Panc1 (cell line): Measurements from ENCODE around the gene ABHD14A. TPM values are rescaled to one million over a fixed set of nuclear protein-coding genes. Genes with fewer than 3 reads are reported as not detected.

Source experiments
- ATAC-seq: fragments of 200-7000 bp; cut with Tn5 transposase; 2 replicates; pipeline ENCODE4 v1.9.1; 2020; ENCODE audit warnings: mild to moderate bottlenecking, moderate library complexity
- BruUV-seq: library from RNA; stranded (reverse); fragments of 400-500 nt; replicated peaks from 2 replicates; lab custom pipeline; 2021; lab: Mats Ljungman, UMichigan
- CTCF ChIA-PET: fragments of 300-600 bp; sonication (Branson Sonifier 250); formaldehyde crosslinking; loops from one replicate; lab custom pipeline; 2022; ENCODE audit warnings: antibody characterized with exemption; lab: Charles Lee
- POLR2A ChIA-PET: fragments of 300-600 bp; sonication (Branson Sonifier 250); formaldehyde crosslinking; loops from one replicate; lab custom pipeline; 2022; ENCODE audit warnings: antibody characterized with exemption; lab: Charles Lee
- DNase-seq: peaks from one replicate; pipeline ENCODE4 v3.0.0-alpha.2; 2010; ENCODE audit warnings: low read depth, low spot score
- H3K27ac ChIP-seq: 2 replicates; pipeline ENCODE4 v1.5.1; 2011; ENCODE audit warnings: mild to moderate bottlenecking, low read length, inconsistent platforms
- H3K27me3 ChIP-seq: fragments of 200-500 bp; sonication (Bioruptor generic); 2 replicates; pipeline ENCODE4 v1.6.0; 2014; ENCODE audit warnings: low read length, inconsistent platforms; ENCODE audit not compliant: control insufficient read depth, insufficient read depth
- H3K36me3 ChIP-seq: fragments of 200-500 bp; sonication (Bioruptor generic); 2 replicates; pipeline ENCODE4 v1.5.1; 2014; ENCODE audit warnings: inconsistent platforms, mild to moderate bottlenecking, low read length, moderate library complexity; ENCODE audit not compliant: control insufficient read depth, insufficient read depth
- H3K4me1 ChIP-seq: 2 replicates; pipeline ENCODE4 v1.5.1; 2011; ENCODE audit warnings: inconsistent platforms, mild to moderate bottlenecking, low read length, moderate library complexity; ENCODE audit not compliant: control insufficient read depth, insufficient read depth
- H3K4me3 ChIP-seq, 2 experiments: 2 replicates each; pipeline ENCODE4 v1.5.1; 2011 to 2012; ENCODE audit warnings: low read depth in 2 of 2, low read length in 2 of 2, mild to moderate bottlenecking in 2 of 2, inconsistent platforms in 1 of 2, moderate library complexity in 1 of 2
- H3K9me3 ChIP-seq: fragments of 200-500 bp; sonication (Bioruptor generic); 2 replicates; pipeline ENCODE4 v1.5.1; 2014; ENCODE audit warnings: low read depth, mild to moderate bottlenecking, inconsistent platforms, low read length, moderate library complexity; ENCODE audit not compliant: control insufficient read depth, insufficient read depth
- POLR2AphosphoS5 ChIP-seq: IDR thresholded peaks from 2 replicates; pipeline ENCODE4 v1.6.1; 2012; ENCODE audit warnings: mild to moderate bottlenecking, low read depth, low read length, moderate library complexity
- SIN3A ChIP-seq: IDR thresholded peaks from 2 replicates; pipeline ENCODE4 v1.6.1; 2012; ENCODE audit warnings: low read depth, mild to moderate bottlenecking, low read length, moderate library complexity, borderline replicate concordance; ENCODE audit not compliant: insufficient read depth
- TCF7L2 ChIP-seq: IDR thresholded peaks from 2 replicates; pipeline ENCODE4 v1.6.1; 2011; ENCODE audit warnings: mild to moderate bottlenecking, low read depth, low read length, inconsistent platforms
- in situ Hi-C: cut with HindIII; loops from 2 replicates; pipeline ENCODE4 v1.10.0; 2016; ENCODE audit warnings: low sequenced_read_pairs, low pct_unique_long_range_greater_than_20kb
- intact Hi-C: fragments of 100-400 bp; cut with micrococcal nuclease; formaldehyde crosslinking; loops from one replicate; pipeline ENCODE4 v1.10.0; 2022; ENCODE audit not compliant: unreplicated experiment
- total RNA-seq: library from RNA; stranded (reverse); gene quantifications from one replicate; pipeline ENCODE4 v1.2.1, GENCODE V29; 2021; ENCODE audit not compliant: unreplicated experiment
- TF ChIP-seq, protein P1 (sequence below): fragments of 450-650 bp; IDR thresholded peaks from 2 replicates; pipeline ENCODE4 v1.5.1; 2017; ENCODE audit warnings: mild to moderate bottlenecking
- TF ChIP-seq, protein P2 (sequence below), 2 experiments: IDR thresholded peaks; 2 replicates each; pipeline ENCODE4 v1.6.1; 2011 to 2012; ENCODE audit warnings: low read depth in 2 of 2, control low read depth in 1 of 2, low read length in 1 of 2, mild to moderate bottlenecking in 1 of 2, moderate library complexity in 1 of 2; ENCODE audit not compliant: insufficient read depth in 1 of 2

The ABHD14A gene
- total RNA-seq, 1 experiment from 2014 or later: 11.3 TPM

DNA sequence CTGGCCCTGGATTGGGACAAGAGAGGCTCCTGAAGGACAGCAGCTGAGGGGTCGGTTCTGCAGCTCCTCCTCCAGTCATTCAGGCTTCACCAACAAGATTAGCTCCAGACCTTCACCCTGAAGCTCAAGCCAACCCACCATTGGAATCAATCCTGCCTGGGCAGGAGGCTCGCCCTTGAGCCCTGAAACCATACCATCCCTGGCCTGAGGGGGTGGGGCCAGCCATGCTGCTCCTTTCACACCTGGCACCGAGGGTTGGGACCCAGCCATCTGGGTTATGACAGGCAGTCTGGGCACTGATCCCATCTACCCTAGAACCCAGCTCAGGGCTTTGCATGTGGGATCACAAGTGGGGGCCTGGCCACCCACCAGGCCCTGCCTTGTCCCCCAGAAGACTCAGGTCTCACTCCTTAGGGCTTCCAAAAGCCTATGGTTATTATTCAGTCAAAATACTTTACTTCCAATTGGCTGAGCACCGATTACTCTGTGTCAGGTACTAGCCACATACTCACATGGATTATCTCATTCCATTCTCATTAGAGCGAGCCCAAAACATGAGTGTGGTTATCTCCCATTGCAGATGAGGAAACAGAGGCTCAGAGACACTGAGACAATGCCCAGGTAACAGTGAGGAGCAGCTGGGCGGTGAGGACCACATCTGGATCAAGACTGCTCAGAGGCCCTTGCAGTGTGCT lies 4.1 kb upstream of the ABHD14A start:
- CTCF ChIA-PET: no interaction called here
- TF ChIP-seq SIN3A (no peak), TCF7L2 (no peak)

DNA sequence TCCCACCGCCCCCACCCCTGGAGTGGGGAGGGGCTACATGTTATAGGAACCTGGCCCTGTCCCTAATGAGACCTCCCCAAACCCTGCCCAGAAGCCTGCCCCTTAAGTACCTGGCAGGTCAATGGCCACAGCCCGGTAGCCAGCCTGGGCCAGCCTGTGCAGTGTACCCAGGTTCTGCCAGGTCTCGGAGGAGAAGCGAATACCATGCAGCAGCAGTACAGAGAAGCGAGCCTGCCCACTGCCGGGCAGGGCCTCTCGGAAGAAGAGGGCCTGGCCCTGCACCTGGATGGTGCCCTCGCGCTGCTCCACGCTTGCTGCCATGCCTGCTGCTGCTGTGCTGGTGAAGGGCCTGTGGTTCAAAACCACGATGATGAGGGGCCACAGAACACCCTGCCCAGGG lies 3.5 kb upstream of the ABHD14A start:
- intact Hi-C loops (no loop called here), in situ Hi-C loops (no loop called here)
- TF ChIP-seq SIN3A (no peak), TCF7L2 (no peak), POLR2AphosphoS5 (no peak)
- TF ChIP-seq, protein P1, sequence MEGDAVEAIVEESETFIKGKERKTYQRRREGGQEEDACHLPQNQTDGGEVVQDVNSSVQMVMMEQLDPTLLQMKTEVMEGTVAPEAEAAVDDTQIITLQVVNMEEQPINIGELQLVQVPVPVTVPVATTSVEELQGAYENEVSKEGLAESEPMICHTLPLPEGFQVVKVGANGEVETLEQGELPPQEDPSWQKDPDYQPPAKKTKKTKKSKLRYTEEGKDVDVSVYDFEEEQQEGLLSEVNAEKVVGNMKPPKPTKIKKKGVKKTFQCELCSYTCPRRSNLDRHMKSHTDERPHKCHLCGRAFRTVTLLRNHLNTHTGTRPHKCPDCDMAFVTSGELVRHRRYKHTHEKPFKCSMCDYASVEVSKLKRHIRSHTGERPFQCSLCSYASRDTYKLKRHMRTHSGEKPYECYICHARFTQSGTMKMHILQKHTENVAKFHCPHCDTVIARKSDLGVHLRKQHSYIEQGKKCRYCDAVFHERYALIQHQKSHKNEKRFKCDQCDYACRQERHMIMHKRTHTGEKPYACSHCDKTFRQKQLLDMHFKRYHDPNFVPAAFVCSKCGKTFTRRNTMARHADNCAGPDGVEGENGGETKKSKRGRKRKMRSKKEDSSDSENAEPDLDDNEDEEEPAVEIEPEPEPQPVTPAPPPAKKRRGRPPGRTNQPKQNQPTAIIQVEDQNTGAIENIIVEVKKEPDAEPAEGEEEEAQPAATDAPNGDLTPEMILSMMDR: no peak
- TF ChIP-seq, protein P2, sequence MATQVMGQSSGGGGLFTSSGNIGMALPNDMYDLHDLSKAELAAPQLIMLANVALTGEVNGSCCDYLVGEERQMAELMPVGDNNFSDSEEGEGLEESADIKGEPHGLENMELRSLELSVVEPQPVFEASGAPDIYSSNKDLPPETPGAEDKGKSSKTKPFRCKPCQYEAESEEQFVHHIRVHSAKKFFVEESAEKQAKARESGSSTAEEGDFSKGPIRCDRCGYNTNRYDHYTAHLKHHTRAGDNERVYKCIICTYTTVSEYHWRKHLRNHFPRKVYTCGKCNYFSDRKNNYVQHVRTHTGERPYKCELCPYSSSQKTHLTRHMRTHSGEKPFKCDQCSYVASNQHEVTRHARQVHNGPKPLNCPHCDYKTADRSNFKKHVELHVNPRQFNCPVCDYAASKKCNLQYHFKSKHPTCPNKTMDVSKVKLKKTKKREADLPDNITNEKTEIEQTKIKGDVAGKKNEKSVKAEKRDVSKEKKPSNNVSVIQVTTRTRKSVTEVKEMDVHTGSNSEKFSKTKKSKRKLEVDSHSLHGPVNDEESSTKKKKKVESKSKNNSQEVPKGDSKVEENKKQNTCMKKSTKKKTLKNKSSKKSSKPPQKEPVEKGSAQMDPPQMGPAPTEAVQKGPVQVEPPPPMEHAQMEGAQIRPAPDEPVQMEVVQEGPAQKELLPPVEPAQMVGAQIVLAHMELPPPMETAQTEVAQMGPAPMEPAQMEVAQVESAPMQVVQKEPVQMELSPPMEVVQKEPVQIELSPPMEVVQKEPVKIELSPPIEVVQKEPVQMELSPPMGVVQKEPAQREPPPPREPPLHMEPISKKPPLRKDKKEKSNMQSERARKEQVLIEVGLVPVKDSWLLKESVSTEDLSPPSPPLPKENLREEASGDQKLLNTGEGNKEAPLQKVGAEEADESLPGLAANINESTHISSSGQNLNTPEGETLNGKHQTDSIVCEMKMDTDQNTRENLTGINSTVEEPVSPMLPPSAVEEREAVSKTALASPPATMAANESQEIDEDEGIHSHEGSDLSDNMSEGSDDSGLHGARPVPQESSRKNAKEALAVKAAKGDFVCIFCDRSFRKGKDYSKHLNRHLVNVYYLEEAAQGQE (IDR thresholded peaks at IDR 0.05; ENCODE audit: insufficient read depth in 1 of 2, low read depth in 2 of 2, low read length in 1 of 2): no peak
- Histone ChIP-seq H3K9me3 (no peaks in the 10 kb centered on the region), H3K4me1 (peaks cover 24% of the 10 kb centered on the region), H3K36me3 (no peaks in the 10 kb centered on the region; the same call in 1 of the 2 replicates), H3K27ac (no peak overlapping the region), H3K4me3 (no peak overlapping the region), H3K27me3 (no peaks in the 10 kb centered on the region)
- ATAC-seq: no peak
- BruUV-seq: no TSS peak
- CTCF ChIA-PET: no interaction called here
- DNase-seq: no peak
- POLR2A ChIA-PET: no interaction called here

More for the DNA sequence above, 4.1 kb upstream of the ABHD14A start:
- Histone ChIP-seq H3K4me3 (no peak overlapping the region), H3K9me3 (no peaks in the 10 kb centered on the region), H3K36me3 (no peaks in the 10 kb centered on the region; the same call in 1 of the 2 replicates), H3K27me3 (no peaks in the 10 kb centered on the region), H3K4me1 (peaks cover 24% of the 10 kb centered on the region), H3K27ac (no peak overlapping the region)
- POLR2A ChIA-PET: interaction anchor here (0.6 kb wide), 1 partner anchor 145 kb away, joined by 3 read pairs; no protein-coding TSS in a partner anchor
- DNase-seq: no peak
- BruUV-seq: no TSS peak
- in situ Hi-C loops: no loop called here
- ATAC-seq: no peak
- intact Hi-C loops: no loop called here
